ENCODE results near the gene MRE11. TPM values are rescaled to one million over a fixed set of nuclear protein-coding genes. Genes with fewer than 3 reads are reported as not detected.

The MRE11 gene
- total RNA-seq, 1 experiment from 2014 or later, result 40.7 TPM

- Histone ChIP-seq H4K5ac (ENCODE audit: insufficient read length, low read depth, low read length) (no peak overlapping the region), H4K8ac (replicated peaks; ENCODE audit: insufficient read length, low read depth, low read length) (no peak overlapping the region), H3K79me2 (ENCODE audit: insufficient read depth, low read length) (no peaks in the 10 kb centered on the region), H3K79me1 (ENCODE audit: insufficient read depth, low read depth, low read length, poor library complexity, severe bottlenecking) (peaks cover 2% of the 10 kb centered on the region), H2AK5ac (ENCODE audit: insufficient read length, low read length) (no peak overlapping the region), H2AFZ (ENCODE audit: low read length) (no peak overlapping the region), H3K18ac (ENCODE audit: insufficient read length, low read depth, low read length) (peak overlapping the region; percentile 70), H3K27me3 (ENCODE audit: insufficient read depth, low read length) (no peaks in the 10 kb centered on the region), H3T11ph (ENCODE audit: low read length) (no peak overlapping the region), H2BK20ac (ENCODE audit: low read depth, low read length, poor library complexity, severe bottlenecking) (no peak overlapping the region), H2BK5ac (ENCODE audit: insufficient read length, low read length) (no peak overlapping the region), H3K56ac (ENCODE audit: insufficient read length, low read depth, low read length) (no peak overlapping the region), H3K23me2 (ENCODE audit: insufficient read length, low read depth, low read length, poor library complexity, severe bottlenecking) (peaks cover 7% of the 10 kb centered on the region), H3K9me3 (ENCODE audit: control insufficient read depth, low read depth, low read length) (no peaks in the 10 kb centered on the region), H2BK120ac (ENCODE audit: low read depth, low read length, poor library complexity, severe bottlenecking) (no peak overlapping the region), H3K9ac (ENCODE audit: extremely low read depth, insufficient read length, low read length) (peak overlapping the region; percentile 86), H4K91ac (ENCODE audit: insufficient read length, low read depth, low read length) (no peak overlapping the region), H3K14ac (ENCODE audit: insufficient read depth, low read length) (0 out of 2 replicates have a peak overlapping the region, but pooled peaks have one; percentile 69), H3K4me2 (ENCODE audit: insufficient read depth, insufficient read length, low read length) (peak overlapping the region; percentile 93), H3K23ac (ENCODE audit: insufficient read length, low read depth, low read length) (no peak overlapping the region), H3K27ac (ENCODE audit: insufficient read length, low read depth, low read length) (no peak overlapping the region), H2BK12ac (ENCODE audit: insufficient read length, low read depth, low read length) (no peak overlapping the region), H3K4ac (ENCODE audit: low read depth, low read length) (no peak overlapping the region), H4K20me1 (ENCODE audit: control insufficient read depth, insufficient read depth, insufficient read length) (no peaks in the 10 kb centered on the region), H2BK15ac (ENCODE audit: low read depth, low read length) (no peak overlapping the region), H3K4me1 (ENCODE audit: insufficient read depth, low read length) (no peaks in the 10 kb centered on the region)
- Mint-ChIP-seq H3K27ac (peak overlapping the region; percentile 99 to 100 (median 100); a peak in 5 of 7 replicates), H3K36me3 (ENCODE audit: insufficient read depth in 1 of 3, low read depth in 3 of 3) (peaks cover 8 to 36% (median 30%) of the 10 kb centered on the region in 3 experiments; a peak in 6 of 7 replicates), H3K4me3 (peak overlapping the region; percentile 97 to 98), H3K4me1 (peaks cover 8 to 18% of the 10 kb centered on the region in 2 experiments; a peak in 3 of 4 replicates), H3K27me3 (ENCODE audit: low read depth) (no peaks in the 10 kb centered on the region), H3K9me3 (no peaks in the 10 kb centered on the region)
- TF ChIP-seq, protein P1, sequence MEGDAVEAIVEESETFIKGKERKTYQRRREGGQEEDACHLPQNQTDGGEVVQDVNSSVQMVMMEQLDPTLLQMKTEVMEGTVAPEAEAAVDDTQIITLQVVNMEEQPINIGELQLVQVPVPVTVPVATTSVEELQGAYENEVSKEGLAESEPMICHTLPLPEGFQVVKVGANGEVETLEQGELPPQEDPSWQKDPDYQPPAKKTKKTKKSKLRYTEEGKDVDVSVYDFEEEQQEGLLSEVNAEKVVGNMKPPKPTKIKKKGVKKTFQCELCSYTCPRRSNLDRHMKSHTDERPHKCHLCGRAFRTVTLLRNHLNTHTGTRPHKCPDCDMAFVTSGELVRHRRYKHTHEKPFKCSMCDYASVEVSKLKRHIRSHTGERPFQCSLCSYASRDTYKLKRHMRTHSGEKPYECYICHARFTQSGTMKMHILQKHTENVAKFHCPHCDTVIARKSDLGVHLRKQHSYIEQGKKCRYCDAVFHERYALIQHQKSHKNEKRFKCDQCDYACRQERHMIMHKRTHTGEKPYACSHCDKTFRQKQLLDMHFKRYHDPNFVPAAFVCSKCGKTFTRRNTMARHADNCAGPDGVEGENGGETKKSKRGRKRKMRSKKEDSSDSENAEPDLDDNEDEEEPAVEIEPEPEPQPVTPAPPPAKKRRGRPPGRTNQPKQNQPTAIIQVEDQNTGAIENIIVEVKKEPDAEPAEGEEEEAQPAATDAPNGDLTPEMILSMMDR (conservative IDR thresholded peaks at IDR 0.05), result no peak
- DNase-seq, result no peak
- WGBS (ENCODE audit: extremely low coverage, insufficient read length, low lambda C conversion rate), result no CpG with 5 or more reads among the region's 19 CpGs
Observed at GRCh38 chr11:94494126-94494680, 559 bp upstream of the MRE11 start.

Data from H9 (cell line).